CD14-positive monocyte (primary cell): ENCODE data around the gene RCN1. TPM values are rescaled to one million over a fixed set of nuclear protein-coding genes. Genes with fewer than 3 reads are reported as not detected.

Source experiments
- DNase-seq, 3 donors: peaks; one replicate each; pipeline ENCODE4 v3.0.0-alpha.2; 2011 to 2022
- H2AFZ ChIP-seq: 2 replicates; pipeline ENCODE4 v1.6.0; 2012; ENCODE audit warnings: mild to moderate bottlenecking, low read depth, low read length, inconsistent platforms; ENCODE audit not compliant: insufficient read depth, poor library complexity, severe bottlenecking
- H3K27ac ChIP-seq, 2 donors: 1 replicate in 1 of 2; 2 replicates in 1 of 2; pipeline ENCODE4 v1.5.1; 2012 to 2013; ENCODE audit warnings: low read length in 2 of 2, control low read depth in 1 of 2, inconsistent platforms in 1 of 2, low read depth in 1 of 2, mild to moderate bottlenecking in 1 of 2
- H3K27me3 ChIP-seq, 2 donors: one replicate each; pipeline versions ENCODE4 v1.6.0 to v1.6.1; 2011 to 2013; ENCODE audit warnings: low read length in 2 of 2; ENCODE audit not compliant: control insufficient read depth in 2 of 2, insufficient read depth in 2 of 2
- H3K36me3 ChIP-seq, 2 donors: replicated peaks in 1 of 2; 1 replicate in 1 of 2; 2 replicates in 1 of 2; pipeline versions ENCODE4 v1.5.1 to v1.6.1; 2012 to 2013; ENCODE audit warnings: low read length in 2 of 2, control low read depth in 1 of 2, inconsistent platforms in 1 of 2, mild to moderate bottlenecking in 1 of 2; ENCODE audit not compliant: insufficient read depth in 2 of 2, control insufficient read depth in 1 of 2
- H3K4me1 ChIP-seq, 2 donors: 1 replicate in 1 of 2; 2 replicates in 1 of 2; pipeline versions ENCODE4 v1.5.1 to v1.6.1; 2012 to 2013; ENCODE audit warnings: low read length in 2 of 2, control low read depth in 1 of 2, inconsistent platforms in 1 of 2, mild to moderate bottlenecking in 1 of 2, moderate library complexity in 1 of 2; ENCODE audit not compliant: insufficient read depth in 2 of 2, control insufficient read depth in 1 of 2
- H3K4me2 ChIP-seq: replicated peaks from 2 replicates; pipeline ENCODE3; 2012; ENCODE audit warnings: low read length, moderate library complexity, mild to moderate bottlenecking; ENCODE audit not compliant: poor library complexity, severe bottlenecking; ENCODE audit errors: extremely low read depth
- H3K4me3 ChIP-seq, 3 experiments: fragments of 200-600 bp in 1 of 3; sonication (generic) in 1 of 3; replicated peaks in 1 of 3; 1 replicate in 2 of 3; 2 replicates in 1 of 3; pipeline ENCODE4 v1.5.1; 2011 to 2013; ENCODE audit warnings: low read length in 3 of 3, mild to moderate bottlenecking in 3 of 3, control low read depth in 2 of 3, low read depth in 2 of 3, inconsistent platforms in 1 of 3, moderate library complexity in 1 of 3
- H3K79me2 ChIP-seq: 2 replicates; pipeline ENCODE4 v1.6.0; 2012; ENCODE audit warnings: mild to moderate bottlenecking, control low read depth, inconsistent platforms, low read length, moderate library complexity; ENCODE audit not compliant: insufficient read depth
- H3K9ac ChIP-seq: 2 replicates; pipeline ENCODE4 v1.6.0; 2017; ENCODE audit warnings: low read length, mild to moderate bottlenecking; ENCODE audit not compliant: insufficient read depth, poor library complexity, severe bottlenecking
- H3K9me3 ChIP-seq, 2 donors: replicated peaks in 1 of 2; 1 replicate in 1 of 2; 2 replicates in 1 of 2; pipeline versions ENCODE4 v1.5.1 to v1.6.1; 2012 to 2013; ENCODE audit warnings: low read length in 2 of 2, control low read depth in 1 of 2; ENCODE audit not compliant: control insufficient read depth in 1 of 2, insufficient read depth in 1 of 2
- H4K20me1 ChIP-seq: 2 replicates; pipeline ENCODE4 v1.6.0; 2012; ENCODE audit warnings: mild to moderate bottlenecking, low read length, control low read depth, moderate library complexity; ENCODE audit not compliant: insufficient read depth
- H3K27ac Mint-ChIP-seq, 7 donors: one replicate each; pipeline ENCODE4 v1.8.0; 2020; ENCODE audit warnings: mild to moderate bottlenecking in 7 of 7, mixed read lengths in 7 of 7, moderate library complexity in 6 of 7, inconsistent platforms in 2 of 7
- H3K27me3 Mint-ChIP-seq, 3 donors: one replicate each; pipeline ENCODE4 v1.8.0; 2021 to 2022; ENCODE audit warnings: low read depth in 3 of 3, mild to moderate bottlenecking in 3 of 3, mixed read lengths in 3 of 3, moderate library complexity in 3 of 3, inconsistent platforms in 1 of 3
- H3K36me3 Mint-ChIP-seq, 2 donors: one replicate each; pipeline ENCODE4 v1.8.0; 2020; ENCODE audit warnings: mixed read lengths in 2 of 2, inconsistent platforms in 1 of 2, mild to moderate bottlenecking in 1 of 2
- H3K4me1 Mint-ChIP-seq: one replicate; pipeline ENCODE4 v1.8.0; 2020; ENCODE audit warnings: mild to moderate bottlenecking, mixed read lengths
- H3K4me3 Mint-ChIP-seq, 2 donors: one replicate each; pipeline ENCODE4 v1.8.0; 2020; ENCODE audit warnings: mild to moderate bottlenecking in 2 of 2, mixed read lengths in 2 of 2, moderate library complexity in 1 of 2
- H3K9me3 Mint-ChIP-seq, 7 donors: one replicate each; pipeline ENCODE4 v1.8.0; 2020 to 2022; ENCODE audit warnings: mixed read lengths in 7 of 7, mild to moderate bottlenecking in 6 of 7, moderate library complexity in 6 of 7, inconsistent platforms in 2 of 7
- CTCF ChIP-seq: fragments of 200-600 bp; IDR thresholded peaks from one replicate; pipeline ENCODE4 v1.8.0; 2022; ENCODE audit warnings: antibody characterized with exemption, mild to moderate bottlenecking
- WGBS: methylation state at CpG from one replicate; pipeline ENCODE4 v1.1.5; 2013; ENCODE audit warnings: missing lambda C conversion rate; ENCODE audit not compliant: insufficient coverage; 5-methylcytosine and 5-hydroxymethylcytosine counted together
- intact Hi-C, 2 donors: fragments of 100-400 bp; cut with micrococcal nuclease; formaldehyde crosslinking; loops; one replicate each; pipeline versions ENCODE4 v1.15.0 to v1.15.1; 2023
- polyA plus RNA-seq, 3 donors: library from polyadenylated mRNA; depleted of rRNA in 1 of 3; unstranded in 2 of 3; stranded (reverse) in 1 of 3; fragments of 300-500 nt in 2 of 3; fragments of >200 nt in 1 of 3; fragmentation: Illumina TruSeq in 2 of 3; gene quantifications; 1 replicate in 2 of 3; 2 replicates in 1 of 3; pipeline ENCODE4 v1.2.3, GENCODE V29; 2012 to 2021

The RCN1 gene
- polyA plus RNA-seq, 3 donors, result 7.3 to 22.0 (median 20.5) TPM

GRCh38 chr11:32138902-32139301, 48.0 kb downstream of the RCN1 start:
- H3K4me1 ChIP-seq, result no peaks in the 10 kb centered on the region
- DNase-seq, result no peak
- Mint-ChIP-seq H3K9me3 (peaks cover 2 to 14% (median 4%) of the 10 kb centered on the region in 7 donors), H3K4me1 (no peaks in the 10 kb centered on the region), H3K27ac (no peak overlapping the region), H3K27me3 (peaks cover under 1 to 4% (median 3%) of the 10 kb centered on the region in 3 donors), H3K4me3 (no peak overlapping the region), H3K36me3 (no peaks in the 10 kb centered on the region)
- H2AFZ ChIP-seq, result no peak overlapping the region
- H3K9ac ChIP-seq, result no peak overlapping the region
- no peaks in the 10 kb centered on the region for H3K36me3 ChIP-seq
- no peak overlapping the region for H3K4me2 ChIP-seq
- intact Hi-C loops, result no loop called here
- peaks cover 0 to 2% of the 10 kb centered on the region in 2 donors for H3K27me3 ChIP-seq
- no CpG with 5 or more reads among the region's 3 CpGs for WGBS
- TF ChIP-seq CTCF, result no peak
- no peak overlapping the region for H3K4me3 ChIP-seq
- no peaks in the 10 kb centered on the region for H4K20me1 ChIP-seq
- H3K79me2 ChIP-seq, result no peaks in the 10 kb centered on the region
- no peak overlapping the region for H3K27ac ChIP-seq
- H3K9me3 ChIP-seq, result no peaks in the 10 kb centered on the region

- no peak for DNase-seq
Measured at GRCh38 chr11:32139896-32140520, 49.1 kb downstream of the RCN1 start.

More at GRCh38 chr11:32139896-32140520, 49.1 kb downstream of the RCN1 start:
- Mint-ChIP-seq H3K4me1 (no peaks in the 10 kb centered on the region), H3K36me3 (no peaks in the 10 kb centered on the region), H3K9me3 (peaks cover 2 to 14% (median 4%) of the 10 kb centered on the region in 7 donors), H3K4me3 (no peak overlapping the region), H3K27me3 (peaks cover 0 to 4% (median 2%) of the 10 kb centered on the region in 3 donors), H3K27ac (no peak overlapping the region)
- peaks cover 0 to 2% of the 10 kb centered on the region in 2 donors for H3K27me3 ChIP-seq
- H3K36me3 ChIP-seq, result no peaks in the 10 kb centered on the region
- TF ChIP-seq CTCF, result no peak
- intact Hi-C loops, result no loop called here
- no peaks in the 10 kb centered on the region for H4K20me1 ChIP-seq
- no peaks in the 10 kb centered on the region for H3K79me2 ChIP-seq
- no peak overlapping the region for H3K27ac ChIP-seq
- H3K9ac ChIP-seq, result no peak overlapping the region
- no peak overlapping the region for H3K4me2 ChIP-seq
- H3K4me3 ChIP-seq, result no peak overlapping the region
- no peaks in the 10 kb centered on the region for H3K4me1 ChIP-seq
- no peaks in the 10 kb centered on the region for H3K9me3 ChIP-seq
- 81% methylated on average over 2 of the region's 4 CpGs for WGBS
- no peak overlapping the region for H2AFZ ChIP-seq
